ENCODE results near the gene SCO2.

The SCO2 gene

DNA sequence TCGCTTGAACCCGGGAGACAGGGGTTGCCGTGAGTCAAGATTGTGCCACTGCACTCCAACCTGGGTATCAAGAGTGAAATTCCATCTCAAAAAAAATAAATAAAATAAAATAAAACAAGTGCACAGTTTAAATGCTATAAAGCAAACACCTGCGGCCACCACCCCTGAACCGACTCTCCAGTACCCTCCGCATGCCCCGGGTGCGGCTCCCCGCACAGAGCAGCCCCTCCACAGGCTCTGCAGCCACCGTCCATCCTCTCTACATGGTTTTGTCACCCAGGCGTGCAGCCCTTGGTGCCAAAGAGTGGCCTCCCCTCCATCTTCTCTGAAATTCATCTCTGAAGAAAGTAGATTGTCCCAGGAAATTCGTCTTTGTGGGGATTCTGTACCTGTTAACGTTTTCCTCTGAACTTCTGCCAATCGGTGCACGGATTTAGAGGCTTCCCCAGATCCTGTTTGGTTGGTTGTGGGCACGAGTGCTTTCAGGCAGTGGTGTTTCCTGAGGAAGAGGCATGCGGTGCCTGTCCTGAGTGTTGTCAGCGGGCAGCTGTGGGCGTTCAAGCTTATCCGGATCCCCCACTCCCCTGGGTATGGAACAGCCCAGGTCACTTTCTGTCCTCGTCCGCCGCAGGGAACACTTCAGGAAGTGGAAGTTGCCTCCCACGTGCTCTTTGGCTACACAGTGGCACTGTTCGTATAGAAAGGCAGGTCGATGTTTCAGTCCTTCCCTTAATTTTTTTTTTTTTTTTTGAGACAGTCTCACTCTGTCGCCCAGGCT, 34.7 kb downstream of the SCO2 start:
- no peak for DNase-seq

GRCh38 chr22:50489363-50490243, 35.8 kb downstream of the SCO2 start:
- no peak for DNase-seq

DNA sequence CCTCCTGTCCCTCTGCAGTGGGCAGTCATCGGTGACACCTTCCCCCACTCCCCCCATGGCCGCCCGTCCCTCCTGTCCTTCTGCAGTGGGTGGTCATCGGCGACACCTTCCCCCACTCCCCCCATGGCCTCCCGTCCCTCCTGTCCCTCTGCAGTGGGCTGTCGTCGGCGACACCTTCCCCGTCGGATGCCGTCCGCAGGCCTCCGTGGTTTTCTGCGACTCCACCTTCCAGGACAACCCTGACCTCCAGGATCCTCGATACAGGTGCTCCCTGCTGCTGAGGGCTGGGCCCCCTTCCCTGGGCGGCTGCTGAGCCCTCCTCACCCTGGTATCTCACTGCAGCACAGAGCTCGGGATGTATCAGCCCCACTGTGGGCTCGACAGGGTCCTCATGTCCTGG, 36.5 kb downstream of the SCO2 start:
- DNase-seq: no peak

DNA sequence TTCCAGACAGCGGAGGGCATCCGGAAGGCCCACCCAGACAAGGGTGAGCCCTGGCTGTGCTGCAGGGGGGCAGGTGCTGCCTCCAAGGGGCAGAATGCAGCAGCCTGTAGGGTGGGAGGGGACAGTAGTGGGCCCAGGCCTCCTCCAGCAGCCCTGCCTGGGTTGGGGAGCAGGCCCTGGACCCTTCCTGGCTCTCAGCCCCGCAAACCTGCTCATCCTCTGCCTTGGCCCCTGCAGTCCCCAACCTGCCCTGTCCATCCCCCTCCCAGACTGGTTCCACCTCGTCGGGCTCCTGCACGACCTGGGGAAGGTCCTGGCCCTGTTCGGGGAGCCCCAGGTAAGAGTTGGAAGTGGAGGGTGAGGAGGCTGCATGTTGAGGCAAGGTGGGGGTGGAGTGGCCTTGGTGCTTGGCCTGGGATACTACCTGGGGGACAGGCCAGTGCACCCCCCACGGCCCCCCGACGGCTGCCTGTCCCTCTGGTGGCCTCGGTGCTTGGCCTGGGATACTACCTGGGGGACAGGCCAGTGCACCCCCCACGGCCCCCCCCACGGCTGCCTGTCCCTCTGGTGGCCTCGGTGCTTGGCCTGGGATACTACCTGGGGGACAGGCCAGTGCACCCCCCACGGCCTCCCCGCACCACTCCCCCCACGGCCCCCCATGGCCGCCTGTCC, 37.3 kb downstream of the SCO2 start:
- no peak for DNase-seq

DNA sequence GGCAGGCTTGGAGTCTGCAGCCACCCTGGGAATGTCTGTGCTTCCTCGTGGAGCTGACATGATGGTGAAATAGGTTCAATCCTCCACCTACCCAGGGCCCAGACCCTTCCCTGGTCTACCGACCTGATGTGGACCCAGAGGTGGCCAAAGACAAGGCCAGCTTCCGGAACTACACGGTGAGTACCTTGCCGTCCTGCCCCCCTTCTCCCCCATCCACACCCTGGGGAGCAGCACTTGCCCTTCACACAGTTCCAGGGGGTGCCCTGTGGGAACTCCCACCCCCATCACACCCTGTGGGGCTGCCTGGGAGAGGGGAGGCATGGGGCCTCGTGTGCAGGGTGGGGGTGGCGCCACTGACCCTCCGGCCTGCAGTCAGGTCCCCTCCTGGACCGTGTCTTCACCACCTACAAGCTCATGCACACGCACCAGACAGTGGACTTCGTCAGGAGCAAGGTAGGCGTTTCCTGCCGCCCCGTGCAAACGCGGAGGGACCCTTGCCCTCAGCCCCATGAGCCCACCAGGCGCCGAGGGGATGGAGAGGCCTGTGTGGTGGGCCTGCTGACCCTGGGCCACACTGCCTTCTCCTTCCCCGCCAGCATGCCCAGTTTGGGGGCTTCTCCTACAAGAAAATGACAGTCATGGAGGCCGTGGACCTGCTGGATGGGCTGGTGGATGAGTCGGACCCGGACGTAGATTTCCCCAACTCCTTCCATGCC, 38.0 kb downstream of the SCO2 start:
- DNase-seq: no peak

DNA sequence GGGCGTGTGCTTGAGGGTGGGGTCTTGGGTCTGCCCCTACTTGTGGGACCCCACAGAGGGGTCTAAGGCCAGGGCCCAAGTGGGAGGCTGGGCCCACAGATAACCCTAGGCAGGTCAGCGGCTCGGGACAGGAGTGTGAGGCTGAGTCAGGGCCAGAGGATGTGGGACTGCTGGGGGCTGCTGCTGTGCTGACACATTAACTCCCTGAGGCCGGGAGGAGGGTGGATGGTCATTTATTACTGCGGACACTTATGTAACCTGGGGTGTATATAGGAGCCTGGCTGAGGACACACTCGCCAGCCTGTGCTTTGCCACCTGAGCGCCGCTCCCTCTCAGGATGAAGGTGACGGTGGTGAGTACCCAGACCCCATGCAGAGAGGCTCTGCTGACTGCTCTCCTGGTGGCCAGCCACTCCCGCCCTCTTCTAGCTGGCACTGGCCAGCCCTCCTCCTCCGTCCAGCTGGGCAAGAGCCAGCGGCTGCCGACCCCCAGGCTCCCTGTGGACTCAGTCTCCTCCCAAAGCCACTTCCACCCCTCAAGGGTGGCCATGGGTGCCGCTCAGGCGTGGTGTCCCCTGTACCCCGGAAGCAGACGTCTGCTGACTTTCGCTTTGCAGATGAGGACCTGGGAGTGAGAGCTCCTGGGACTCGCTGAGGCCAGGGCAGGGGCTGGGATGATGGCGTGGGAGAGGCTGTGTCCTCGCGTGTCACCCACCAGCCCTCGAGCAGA, 38.7 kb downstream of the SCO2 start, which contains the start of gene MIOX:
Gene MIOX (plus strand): TSS at position 299 of the 729 bp plus-strand sequence. CDS start 39 bp downstream, at position 338.
- no peak for DNase-seq

DNA sequence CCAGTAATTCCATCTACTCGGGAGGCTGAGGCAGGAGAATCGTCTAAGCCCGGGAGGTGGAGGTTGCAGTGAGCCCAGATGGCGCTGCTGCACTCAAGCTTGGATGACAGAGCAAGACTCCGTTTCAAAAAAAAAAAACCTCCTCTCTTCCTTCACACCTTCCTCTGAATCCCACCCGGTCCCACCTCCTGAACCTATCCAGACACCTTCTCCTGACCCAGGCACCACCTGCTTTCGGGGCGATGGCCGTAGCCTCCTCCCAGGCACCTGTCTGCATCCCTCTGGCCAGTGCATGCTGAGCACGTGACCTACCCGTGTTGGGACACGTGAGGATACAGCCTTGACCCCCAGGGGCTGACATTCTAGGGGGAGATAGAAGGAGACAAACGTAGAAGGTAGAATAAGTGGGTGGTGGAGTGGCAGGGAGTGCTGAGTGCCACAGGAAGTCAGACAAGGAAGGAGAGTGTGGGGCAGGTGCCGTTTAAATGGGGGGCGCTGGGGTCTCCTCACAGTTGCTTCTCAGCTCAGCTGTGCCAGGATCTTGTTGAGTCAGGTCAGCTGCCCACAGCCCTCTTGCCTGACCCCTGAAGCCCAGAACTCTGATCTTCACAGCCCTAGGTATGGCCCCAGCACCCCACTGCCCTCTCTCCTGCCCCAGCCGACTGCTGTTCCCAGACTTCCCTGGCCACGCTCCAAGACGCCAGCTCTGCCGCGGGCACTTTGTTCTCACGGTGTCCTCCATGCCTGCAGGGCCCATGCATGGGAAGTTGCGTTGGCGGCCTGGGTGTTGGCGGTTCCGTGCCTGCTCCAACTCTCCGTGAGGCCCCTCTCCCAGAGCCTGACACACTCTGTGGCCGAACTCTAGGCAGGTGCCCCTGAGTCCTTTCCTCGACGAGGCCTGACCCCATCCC, 39.9 kb downstream of the SCO2 start:
- DNase-seq: peak; percentile 22

GRCh38 chr22:50483977-50484853, 41.2 kb downstream of the SCO2 start:
- no peak for DNase-seq

- no peak for DNase-seq
These were observed 41.8 kb downstream of the SCO2 start for GRCh38 chr22:50483556-50483955.

- DNase-seq: no peak
These were observed 42.3 kb downstream of the SCO2 start for GRCh38 chr22:50483106-50483505.

- no peak for DNase-seq
These were observed 43.0 kb downstream of the SCO2 start for GRCh38 chr22:50482107-50483074.

GRCh38 chr22:50481440-50482106, 43.8 kb downstream of the SCO2 start, which contains the start of gene ADM2:
Gene ADM2, plus strand, starts transcription at chr22:50481543. Its CDS starts 305 bp downstream, at chr22:50481848.
- peak; percentile 55 for DNase-seq

- DNase-seq: no peak
These were observed 44.4 kb downstream of the SCO2 start for GRCh38 chr22:50481045-50481439.

DNA sequence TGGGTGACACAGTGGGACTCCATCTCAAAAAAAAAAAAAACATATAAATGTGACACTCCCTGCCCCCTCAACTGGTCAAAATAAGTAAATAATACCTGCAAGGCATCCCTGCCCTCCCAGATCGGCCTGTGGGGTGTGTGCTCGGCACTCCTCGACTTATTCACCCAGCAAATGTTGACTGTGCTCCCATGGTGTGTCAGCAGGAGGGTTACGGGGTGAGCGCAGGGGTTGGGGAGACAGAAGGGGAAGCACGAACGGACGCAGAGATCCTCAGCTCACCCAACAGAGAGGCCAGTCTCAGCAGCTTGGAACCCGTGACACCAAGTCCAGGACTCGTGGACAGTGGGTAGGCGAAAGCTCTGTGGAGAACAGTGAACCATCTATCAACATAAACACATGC, 45.7 kb downstream of the SCO2 start:
- DNase-seq: no peak

DNA sequence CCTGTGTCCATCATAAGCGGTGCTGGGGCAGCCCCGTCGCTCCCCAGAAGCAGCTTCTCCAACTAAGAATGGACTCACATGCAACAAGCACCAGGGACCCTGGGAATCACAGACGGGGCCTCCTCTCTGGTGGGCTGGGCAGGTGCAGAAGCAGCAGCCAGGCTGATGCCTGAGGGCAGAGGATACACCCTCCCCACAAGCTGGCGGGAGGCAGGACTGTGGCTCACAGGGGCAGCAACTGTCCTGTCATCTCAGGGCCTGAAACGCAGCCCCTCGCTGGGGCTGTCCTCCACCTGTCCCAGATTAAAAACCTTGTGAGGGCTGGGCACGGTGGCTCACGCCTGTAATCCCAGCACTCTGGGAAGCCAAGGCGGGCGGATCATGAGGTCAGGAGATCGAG, 47.5 kb downstream of the SCO2 start:
- no peak for DNase-seq

- DNase-seq: no peak
These were observed 48.5 kb downstream of the SCO2 start for GRCh38 chr22:50476868-50477267.

- DNase-seq: no peak
These were observed 49.8 kb downstream of the SCO2 start for GRCh38 chr22:50475652-50476002.
